ENCODE results near the gene MRPS10.

The MRPS10 gene

DNA sequence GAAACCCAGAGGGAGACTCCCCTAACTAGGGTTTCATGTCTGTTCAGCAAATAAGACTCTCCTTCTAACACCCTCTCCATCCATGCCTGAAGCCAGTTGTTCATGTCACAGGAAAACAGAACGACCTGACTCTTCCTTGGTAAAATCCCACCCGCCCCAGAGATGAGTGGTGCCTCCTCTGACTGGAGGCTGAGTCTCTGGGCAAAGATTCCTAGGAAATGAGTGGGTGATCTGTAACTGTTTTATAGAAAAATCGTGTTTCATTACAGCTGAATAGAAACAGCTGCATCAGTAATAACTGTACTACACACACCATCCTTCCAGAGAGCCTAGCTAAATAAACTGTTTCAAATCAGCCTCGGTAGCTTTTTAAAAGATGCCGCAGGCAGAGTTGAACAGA, 37.4 kb upstream of the MRPS10 start:
- FAIRE-seq (no peak), DNase-seq (ENCODE audit: insufficient read length) (no peak)
- TF ChIP-seq TAF1 (IDR thresholded peaks at IDR 0.05; ENCODE audit: borderline replicate concordance, low read depth, low read length) (no peak), POLR2AphosphoS5 (IDR thresholded peaks at IDR 0.05; ENCODE audit: low read depth, low read length) (no peak), POLR2A (IDR thresholded peaks at IDR 0.05; ENCODE audit: low read depth, low read length) (no peak)

DNA sequence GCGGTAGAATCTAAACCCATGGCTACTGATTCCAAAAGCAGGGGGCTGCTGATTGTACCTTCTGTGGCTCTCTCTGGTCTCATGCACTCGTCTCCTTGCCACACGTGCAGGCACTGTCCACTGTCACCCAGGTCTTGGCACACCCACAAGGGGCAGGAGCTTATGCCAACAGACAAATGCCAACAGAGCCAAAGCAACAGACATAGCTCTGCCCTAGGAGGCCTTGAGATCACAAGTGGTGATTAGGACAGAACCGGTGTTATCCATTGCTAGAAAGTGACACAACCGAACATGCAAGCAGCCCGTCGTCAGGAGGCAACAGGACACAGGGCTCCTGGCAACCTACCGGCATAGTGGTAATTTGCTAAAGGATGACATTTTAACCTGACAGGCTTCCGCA, 36.8 kb upstream of the MRPS10 start:
- FAIRE-seq (no peak), DNase-seq (ENCODE audit: insufficient read length) (no peak)
- no peak for TF ChIP-seq POLR2A (IDR thresholded peaks at IDR 0.05; ENCODE audit: low read depth, low read length)

DNA sequence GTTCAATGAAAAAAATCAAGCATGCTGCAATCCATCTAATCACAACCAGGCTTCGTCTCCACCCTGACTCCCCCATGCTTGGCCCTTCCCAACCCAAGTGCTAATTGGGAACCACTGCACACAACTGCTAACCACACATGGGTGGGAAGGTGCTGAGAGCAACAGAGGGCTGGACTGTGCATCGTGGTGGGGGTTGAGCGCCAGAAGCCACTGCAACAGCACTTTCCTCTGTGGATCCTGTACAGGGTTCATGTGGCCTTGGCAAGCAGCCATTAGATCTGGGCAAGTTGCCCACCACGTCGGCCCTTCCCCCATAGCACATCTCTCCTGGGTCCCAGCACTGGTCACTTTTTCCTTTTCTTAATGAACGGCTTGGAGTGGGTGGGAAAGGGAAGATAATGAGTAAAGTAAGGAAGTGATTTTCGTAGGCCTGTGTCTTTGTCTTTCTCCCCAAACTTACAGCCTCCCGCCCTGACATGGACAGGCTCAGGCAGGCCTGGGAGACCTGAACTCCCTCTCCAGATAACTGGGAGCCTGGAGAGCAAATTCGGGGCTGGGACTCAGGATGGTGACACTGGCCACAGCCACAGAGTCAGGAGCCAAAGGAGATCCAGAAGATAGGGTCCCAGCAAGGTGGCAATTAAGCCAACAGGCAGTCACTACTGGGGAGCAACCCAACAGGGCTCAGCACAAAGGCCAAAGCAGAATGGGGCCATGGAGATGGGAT, 34.4 kb upstream of the MRPS10 start:
- FAIRE-seq (no peak), DNase-seq (ENCODE audit: insufficient read length) (no peak)
- TF ChIP-seq POLR2AphosphoS5 (IDR thresholded peaks at IDR 0.05; ENCODE audit: low read depth, low read length) (no peak), POLR2A (IDR thresholded peaks at IDR 0.05; ENCODE audit: low read depth, low read length) (no peak), TAF1 (IDR thresholded peaks at IDR 0.05; ENCODE audit: borderline replicate concordance, low read depth, low read length) (no peak)

DNA sequence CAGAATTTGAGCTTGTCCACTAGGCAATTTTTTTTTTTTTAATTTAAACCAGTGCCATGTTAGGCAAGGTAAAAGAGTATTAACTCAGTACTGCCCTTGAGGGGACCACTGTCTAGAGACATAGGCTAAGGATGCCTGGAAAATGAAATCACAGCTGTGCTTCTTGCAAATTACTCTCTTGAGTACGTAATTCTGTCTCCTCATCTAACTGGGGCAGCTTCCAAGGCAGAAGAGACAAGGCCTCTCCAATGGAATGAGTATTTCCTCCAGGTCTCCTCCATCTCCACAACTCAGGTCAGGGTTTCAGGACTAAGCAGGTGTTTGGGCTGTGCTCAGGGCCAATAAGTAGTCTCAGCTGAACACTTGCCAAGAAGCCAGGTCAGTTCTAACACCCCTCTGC, 33.8 kb upstream of the MRPS10 start:
- TF ChIP-seq POLR2A (IDR thresholded peaks at IDR 0.05; ENCODE audit: low read depth, low read length) (no peak), POLR2AphosphoS5 (IDR thresholded peaks at IDR 0.05; ENCODE audit: low read depth, low read length) (no peak), TAF1 (IDR thresholded peaks at IDR 0.05; ENCODE audit: borderline replicate concordance, low read depth, low read length) (no peak)
- FAIRE-seq (no peak), DNase-seq (ENCODE audit: insufficient read length) (no peak)

DNA sequence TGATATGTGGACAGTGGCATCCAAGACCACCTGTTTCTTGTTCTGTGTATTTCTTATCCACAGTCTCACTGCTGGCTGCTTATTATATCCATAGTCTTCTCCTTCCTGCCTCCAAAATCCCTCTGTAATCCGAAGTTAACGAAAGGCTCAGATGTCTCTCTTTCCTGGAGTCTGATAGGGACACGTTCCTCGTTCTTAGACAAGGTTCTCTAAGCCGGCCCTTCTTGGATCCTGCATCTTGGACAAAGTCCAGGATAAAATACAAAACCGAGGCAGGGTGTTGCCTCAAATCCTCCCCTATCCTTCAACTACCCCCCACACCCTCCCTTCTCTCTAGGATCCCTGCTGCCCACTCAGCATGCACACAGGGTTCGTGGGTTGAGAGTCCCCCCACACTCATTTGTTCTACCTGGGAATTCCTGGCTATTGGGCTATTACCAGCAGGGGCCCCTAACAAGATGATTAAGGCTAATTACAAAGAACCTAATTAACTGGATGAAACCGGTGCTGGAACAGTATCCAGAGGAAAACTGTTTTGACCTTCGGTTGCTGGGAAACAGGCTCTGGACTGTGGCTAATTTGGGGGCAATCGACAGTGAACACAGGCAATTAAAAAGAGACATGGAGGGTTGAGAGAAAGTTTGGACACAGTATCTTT, 32.7 kb upstream of the MRPS10 start:
- TF ChIP-seq POLR2AphosphoS5 (IDR thresholded peaks at IDR 0.05; ENCODE audit: low read depth, low read length) (no peak), TAF1 (IDR thresholded peaks at IDR 0.05; ENCODE audit: borderline replicate concordance, low read depth, low read length) (no peak), POLR2A (IDR thresholded peaks at IDR 0.05; ENCODE audit: low read depth, low read length) (no peak)
- FAIRE-seq (no peak), DNase-seq (ENCODE audit: insufficient read length) (no peak)

DNA sequence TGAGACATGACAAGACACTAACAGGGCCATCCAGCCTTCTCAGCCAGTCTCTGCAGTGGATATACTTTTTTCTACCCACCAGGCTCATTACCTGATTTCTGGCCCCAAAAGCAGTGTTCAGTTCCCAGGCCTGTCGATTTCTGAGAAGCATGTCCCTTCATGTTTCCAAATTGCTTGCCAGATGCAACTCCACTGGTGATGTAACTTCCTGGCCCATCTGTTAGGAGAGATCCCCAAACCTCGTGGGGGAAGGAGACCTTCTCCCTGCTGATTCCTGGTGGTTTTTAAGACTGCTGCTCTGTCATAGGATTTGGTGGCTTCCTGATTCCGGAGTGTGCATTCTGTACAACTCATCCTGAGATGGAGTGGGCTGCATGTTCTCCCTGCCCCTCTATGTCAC, 31.6 kb upstream of the MRPS10 start:
- DNase-seq (ENCODE audit: insufficient read length) (no peak), FAIRE-seq (no peak)
- TF ChIP-seq POLR2AphosphoS5 (IDR thresholded peaks at IDR 0.05; ENCODE audit: low read depth, low read length): no peak
- no peak for TF ChIP-seq POLR2A (IDR thresholded peaks at IDR 0.05; ENCODE audit: low read depth, low read length)
- no peak for TF ChIP-seq TAF1 (IDR thresholded peaks at IDR 0.05; ENCODE audit: borderline replicate concordance, low read depth, low read length)

DNA sequence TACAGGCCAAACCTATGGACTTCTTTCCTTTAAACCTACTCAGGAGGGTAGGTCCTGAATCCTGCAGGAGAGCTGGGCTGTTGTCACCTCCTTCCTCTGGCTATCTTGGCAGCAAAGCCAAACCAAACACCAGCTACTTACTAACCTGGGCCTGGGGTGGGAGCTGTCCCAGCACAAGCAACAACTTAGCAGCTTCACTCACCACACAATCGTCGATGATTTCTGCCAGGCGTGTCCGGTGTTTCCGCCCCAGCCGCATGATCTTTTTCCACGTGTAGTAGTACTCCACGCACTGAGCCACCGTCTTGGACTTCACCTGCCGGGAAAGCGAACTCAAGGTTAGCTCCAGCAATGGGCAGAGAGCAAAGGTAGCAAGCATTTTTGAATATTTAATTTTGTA, 25.4 kb upstream of the MRPS10 start:
- TF ChIP-seq POLR2AphosphoS5 (IDR thresholded peaks at IDR 0.05; ENCODE audit: low read depth, low read length) (no peak), POLR2A (IDR thresholded peaks at IDR 0.05; ENCODE audit: low read depth, low read length) (no peak), TAF1 (IDR thresholded peaks at IDR 0.05; ENCODE audit: borderline replicate concordance, low read depth, low read length) (no peak)
- FAIRE-seq (no peak), DNase-seq (ENCODE audit: insufficient read length) (no peak)

DNA sequence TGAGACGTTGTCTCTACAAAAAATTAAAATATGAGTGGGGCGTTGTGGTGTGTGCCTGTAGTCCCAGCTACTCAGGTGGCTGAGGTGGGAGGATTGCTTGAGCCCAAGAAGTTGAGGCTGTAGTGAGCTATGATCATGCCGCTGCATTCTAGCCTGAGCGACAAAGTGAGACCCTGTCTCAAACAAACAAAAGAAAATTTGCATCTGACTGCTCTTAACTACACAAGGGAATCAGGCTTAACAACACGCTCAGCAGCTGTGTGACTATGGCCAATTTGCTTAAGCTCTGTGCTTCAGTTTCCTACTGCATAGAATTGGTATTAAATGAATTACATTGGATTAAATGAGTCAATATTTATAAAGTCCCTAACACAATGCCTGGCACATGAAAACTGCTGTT, 24.3 kb upstream of the MRPS10 start:
- DNase-seq (ENCODE audit: insufficient read length): no peak
- FAIRE-seq: no peak

DNA sequence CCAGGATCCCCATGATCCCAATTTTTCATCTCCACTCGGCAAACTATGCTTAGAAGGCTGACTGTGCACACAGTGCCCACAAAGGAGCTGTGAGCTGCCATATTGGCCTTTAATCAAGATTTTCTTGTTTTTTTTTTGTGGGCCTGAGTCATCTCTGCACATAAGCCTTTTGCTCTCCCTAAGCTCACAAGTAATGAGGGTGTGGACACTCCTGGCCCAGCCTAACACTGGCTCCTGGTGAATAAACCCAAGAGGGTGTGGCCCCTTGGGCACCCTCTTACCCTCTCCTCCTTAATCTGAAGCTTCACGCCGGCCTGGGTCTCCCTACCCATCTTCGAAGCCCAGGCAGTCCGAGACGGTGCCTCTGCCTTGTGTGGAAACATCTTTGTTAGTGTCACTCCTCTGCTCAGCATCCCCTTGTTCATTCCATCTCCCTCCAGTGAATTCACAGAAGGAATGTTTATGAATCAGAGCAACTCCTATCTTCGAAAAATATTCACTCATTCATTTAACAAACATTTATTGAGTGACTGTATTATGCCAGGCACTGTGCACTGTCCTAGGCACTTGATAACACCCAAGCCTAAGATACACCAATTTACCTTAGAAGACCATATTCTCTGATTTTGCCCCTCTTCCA, 22.2 kb upstream of the MRPS10 start:
- TF ChIP-seq TAF1 (IDR thresholded peaks at IDR 0.05; ENCODE audit: borderline replicate concordance, low read depth, low read length): no peak
- no peak for TF ChIP-seq POLR2A (IDR thresholded peaks at IDR 0.05; ENCODE audit: low read depth, low read length)
- no peak for TF ChIP-seq POLR2AphosphoS5 (IDR thresholded peaks at IDR 0.05; ENCODE audit: low read depth, low read length)
- FAIRE-seq (no peak), DNase-seq (ENCODE audit: insufficient read length) (no peak)

More for the DNA sequence above, 24.3 kb upstream of the MRPS10 start:
- TF ChIP-seq POLR2AphosphoS5 (IDR thresholded peaks at IDR 0.05; ENCODE audit: low read depth, low read length) (no peak), TAF1 (IDR thresholded peaks at IDR 0.05; ENCODE audit: borderline replicate concordance, low read depth, low read length) (no peak), POLR2A (IDR thresholded peaks at IDR 0.05; ENCODE audit: low read depth, low read length) (no peak)

DNA sequence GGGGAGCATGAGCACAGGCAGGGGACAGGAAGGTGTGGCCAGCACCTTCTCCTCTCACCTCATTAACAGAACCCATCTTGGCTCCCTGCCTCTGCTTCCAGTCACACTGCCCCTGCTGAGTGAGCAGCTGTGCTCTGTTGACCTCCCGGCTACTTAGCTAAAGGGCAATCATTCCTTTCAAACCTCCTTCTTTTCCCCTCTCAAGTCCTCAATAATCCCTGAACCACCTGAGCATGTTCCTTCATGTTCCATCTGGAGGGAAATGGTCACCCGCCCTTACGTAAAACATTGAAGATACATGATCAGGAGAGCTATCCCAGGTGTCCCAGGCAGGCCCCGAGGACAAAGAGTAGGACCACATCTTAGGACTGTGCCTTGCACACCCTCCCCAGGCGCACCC, 21.7 kb upstream of the MRPS10 start:
- DNase-seq (ENCODE audit: insufficient read length) (no peak), FAIRE-seq (no peak)
- TF ChIP-seq POLR2AphosphoS5 (IDR thresholded peaks at IDR 0.05; ENCODE audit: low read depth, low read length) (no peak), POLR2A (IDR thresholded peaks at IDR 0.05; ENCODE audit: low read depth, low read length) (no peak), TAF1 (IDR thresholded peaks at IDR 0.05; ENCODE audit: borderline replicate concordance, low read depth, low read length) (no peak)

DNA sequence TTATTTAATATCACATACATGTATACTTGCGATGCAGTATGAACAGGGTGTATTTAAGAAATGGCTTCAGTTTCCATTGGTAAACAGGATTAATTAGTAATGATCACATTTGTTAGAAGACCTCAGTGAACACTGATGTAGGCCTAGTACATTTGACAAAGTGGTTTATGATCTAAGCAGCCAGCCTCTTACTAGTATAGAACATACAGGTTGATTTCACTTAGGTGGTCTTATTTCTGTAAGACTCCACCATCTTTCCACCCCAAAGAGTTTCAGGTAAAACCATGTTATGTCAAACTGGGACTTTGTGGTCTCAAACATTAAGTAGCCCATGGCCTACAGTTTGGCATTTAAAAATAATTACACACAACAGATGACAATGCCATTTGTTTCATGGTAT, 20.2 kb upstream of the MRPS10 start:
- FAIRE-seq (peak; percentile 67), DNase-seq (ENCODE audit: insufficient read length) (no peak)
- TF ChIP-seq POLR2AphosphoS5 (IDR thresholded peaks at IDR 0.05; ENCODE audit: low read depth, low read length) (no peak), POLR2A (IDR thresholded peaks at IDR 0.05; ENCODE audit: low read depth, low read length) (no peak), TAF1 (IDR thresholded peaks at IDR 0.05; ENCODE audit: borderline replicate concordance, low read depth, low read length) (no peak)
